PC-9 (cell line): ENCODE data around the gene PVALEF.

Source experiments
- CTCF ChIP-seq: fragments of 200-600 bp; sonication (generic); conservative IDR thresholded peaks from 2 replicates; pipeline ENCODE4 v1.6.1; 2017; ENCODE audit warnings: mixed run types, antibody characterized with exemption, mild to moderate bottlenecking, moderate library complexity
- EZH2 ChIP-seq: fragments of 200-600 bp; sonication (generic); IDR thresholded peaks from 2 replicates; pipeline ENCODE4 v1.8.0; 2017; ENCODE audit warnings: antibody characterized with exemption, low read depth

GRCh38 chr17:81137248-81137647, 28.1 kb upstream of the PVALEF start:
- TF ChIP-seq CTCF (no peak), EZH2 (no peak)
